ENCODE data around the gene MTARC2. TPM values are rescaled to one million over a fixed set of nuclear protein-coding genes. Genes with fewer than 3 reads are reported as not detected.

Gene MTARC2
- total and polyA plus RNA-seq, 2 of the 4 experiments (the other 2 are of a cell fraction), result 0.36 to 2.6 TPM

- Histone ChIP-seq H2BK120ac (ENCODE audit: low read depth, low read length) (no peak overlapping the region), H3K4me2 (ENCODE audit: low read depth, low read length) (no peak overlapping the region), H4K8ac (ENCODE audit: low read depth in 2 of 2, low read length in 2 of 2) (no peak overlapping the region), H3K27me3 (ENCODE audit: control insufficient read depth, insufficient read depth, low read length) (no peaks in the 10 kb centered on the region), H3K27ac (ENCODE audit: insufficient read depth, low read length) (no peak overlapping the region), H2BK20ac (ENCODE audit: low read depth, low read length) (no peak overlapping the region), H4K5ac (ENCODE audit: low read depth, low read length) (no peak overlapping the region), H3K4me3 (ENCODE audit: insufficient read depth, low read depth, low read length) (no peak overlapping the region), H2BK15ac (ENCODE audit: low read depth, low read length) (no peak overlapping the region), H3K14ac (replicated peaks; ENCODE audit: low read depth, low read length) (no peak overlapping the region), H3K9me1 (ENCODE audit: insufficient read depth, low read length) (no peaks in the 10 kb centered on the region), H3K36me3 (ENCODE audit: control insufficient read depth, insufficient read depth, low read length) (peaks cover 5% of the 10 kb centered on the region), H4K91ac (ENCODE audit: insufficient read depth, low read depth, low read length) (no peak overlapping the region), H4K20me1 (ENCODE audit: insufficient read depth, low read length) (no peaks in the 10 kb centered on the region), H2AK9ac (replicated peaks; ENCODE audit: low read depth, low read length, poor library complexity) (no peak overlapping the region), H3K23ac (ENCODE audit: low read depth, low read length) (no peak overlapping the region), H2AK5ac (ENCODE audit: low read depth, low read length) (no peak overlapping the region), H3K79me1 (ENCODE audit: low read depth in 1 of 2, low read length in 2 of 2) (no peaks in the 10 kb centered on the region), H3K4ac (ENCODE audit: low read depth, low read length) (no peak overlapping the region), H3K4me1 (ENCODE audit: control insufficient read depth, insufficient read depth, low read length) (peaks cover 2% of the 10 kb centered on the region; the same call in 1 of the 2 replicates), H3K9ac (ENCODE audit: low read depth, low read length) (no peak overlapping the region), H3K9me3 (ENCODE audit: control insufficient read depth, insufficient read depth, low read length) (no peaks in the 10 kb centered on the region), H3K18ac (ENCODE audit: low read depth, low read length) (no peak overlapping the region), H2AFZ (replicated peaks; ENCODE audit: low read length, poor library complexity) (no peak overlapping the region), H3K56ac (ENCODE audit: extremely low read depth, insufficient read depth, low read length) (no peak overlapping the region), H2BK5ac (ENCODE audit: low read depth, low read length, poor library complexity, severe bottlenecking) (no peak overlapping the region)
- WGBS, 2 experiments (ENCODE audit: extremely low coverage in 2 of 2, insufficient read length in 1 of 2), result 100% methylated on average over 1 of the region's 3 CpGs; no CpG with 5 or more reads in 1 of the 2 experiments
- ATAC-seq (ENCODE audit: low read depth) (no peak), DNase-seq (no peak)
- intact Hi-C loops (cut with micrococcal nuclease) (no loop called here), dilution Hi-C loops (cut with HindIII; ENCODE audit: low sequenced_read_pairs, unreplicated experiment) (no loop called here), in situ Hi-C loops (cut with MboI; ENCODE audit: low sequenced_read_pairs) (no loop called here)
- CTCF ChIA-PET, result interaction anchor here (0.8 to 2.3 kb wide), 2 partner anchors 11 to 17 kb away, joined by 3 to 13 read pairs; partner anchors contain the start of gene MTARC2
- POLR2A ChIA-PET (ENCODE audit: unreplicated experiment), result no interaction called here
- TF ChIP-seq MAFK (IDR thresholded peaks at IDR 0.05; ENCODE audit: low read depth, low read length) (peak; percentile 49), CEBPB (IDR thresholded peaks at IDR 0.05; ENCODE audit: low read depth, low read length) (no peak)
- no TSS peak for BruUV-seq (replicated peaks)
These were observed 11.0 kb downstream of the MTARC2 start for GRCh38 chr1:220759147-220759546.
